ENCODE data around the gene IL36B. TPM values are rescaled to one million over a fixed set of nuclear protein-coding genes. Genes with fewer than 3 reads are reported as not detected.

The IL36B gene
- total RNA-seq, 1 donor from 2014 or later: not detected

- intact Hi-C loops (cut with DNase I): no loop called here
- DNase-seq (no peak), ATAC-seq (ENCODE audit: poor library complexity) (no peak)
Measured at GRCh38 chr2:113058998-113059960, 6.6 kb upstream of the IL36B start, which contains the start of gene IL36RN. Gene IL36RN (plus strand): TSS chr2:113059198. CDS start chr2:113059439, 241 bp downstream.

DNA sequence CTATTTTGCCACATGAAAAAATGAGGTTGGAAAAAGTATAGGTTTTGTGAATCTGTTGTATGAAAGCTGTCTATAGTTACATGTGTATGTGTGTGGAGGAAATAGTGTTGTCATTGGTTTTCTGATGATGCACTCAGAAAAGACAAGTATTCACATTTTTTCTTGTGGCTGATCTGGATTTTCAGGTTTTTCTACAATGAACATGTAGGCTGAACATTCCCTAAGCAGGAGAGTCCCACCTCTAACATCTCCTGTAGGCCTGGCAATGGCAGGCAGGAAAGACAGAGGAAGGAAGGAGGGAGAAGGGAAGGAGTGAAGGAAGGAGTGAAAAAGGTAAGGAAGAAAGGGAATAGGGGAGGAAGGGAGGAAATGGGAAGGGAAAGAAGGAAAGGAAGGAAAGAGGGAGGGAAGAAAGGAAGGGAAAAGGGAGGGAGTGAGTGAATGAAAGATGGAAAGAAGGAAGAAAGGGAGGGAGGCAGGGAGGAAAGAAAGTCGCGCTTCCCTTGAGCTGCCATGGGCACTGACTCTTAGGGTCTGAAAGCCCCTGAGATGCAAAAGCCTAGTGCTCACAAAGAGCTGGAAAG, 5.8 kb upstream of the IL36B start:
- intact Hi-C loops (cut with DNase I): no loop called here
- no peak for ATAC-seq (ENCODE audit: poor library complexity)
- DNase-seq: no peak

DNA sequence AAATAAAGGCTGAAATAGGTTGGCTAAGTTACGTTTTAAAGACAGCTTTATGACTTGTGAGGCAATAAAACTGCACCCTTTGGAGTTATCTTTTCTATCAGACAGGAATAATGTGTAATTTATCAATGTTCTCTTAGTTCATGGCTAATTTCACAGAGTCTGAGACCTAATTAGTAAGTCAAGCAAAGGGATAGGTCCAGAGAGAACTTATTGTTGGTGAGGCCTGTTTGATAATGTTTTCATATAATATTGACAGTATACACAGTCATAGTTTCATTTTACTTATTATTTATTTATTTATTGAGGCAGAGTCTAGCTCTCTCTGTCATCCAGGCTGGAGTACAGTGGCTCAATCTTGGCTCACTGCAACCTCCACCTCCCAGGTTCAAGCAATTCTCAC, 4.5 kb upstream of the IL36B start:
- intact Hi-C loops (cut with DNase I): no loop called here
- DNase-seq (no peak), ATAC-seq (ENCODE audit: poor library complexity) (no peak)

- ATAC-seq (ENCODE audit: poor library complexity): no peak
- DNase-seq: no peak
- intact Hi-C loops (cut with DNase I): no loop called here
Measured at GRCh38 chr2:113056521-113056920, 3.9 kb upstream of the IL36B start.

DNA sequence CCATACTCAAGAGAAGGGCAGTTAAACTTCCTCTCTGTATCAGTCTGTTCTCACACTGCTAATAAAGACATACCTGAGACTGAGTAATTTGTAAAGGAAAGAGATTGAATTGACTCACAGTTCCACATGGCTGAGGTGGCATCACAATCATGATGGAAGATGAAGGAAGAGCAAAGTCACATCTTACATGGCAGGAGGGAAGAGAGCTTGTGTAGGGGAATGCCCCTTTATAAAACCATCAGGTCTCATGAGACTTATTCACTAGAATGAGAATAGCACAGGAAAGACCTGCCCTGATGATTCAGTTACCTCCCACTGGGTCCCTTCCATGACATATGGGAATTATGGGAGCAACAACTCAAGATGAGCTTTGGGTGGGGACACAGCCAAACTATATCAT, 1.4 kb upstream of the IL36B start:
- no peak for ATAC-seq (ENCODE audit: poor library complexity)
- intact Hi-C loops (cut with DNase I): no loop called here

DNA sequence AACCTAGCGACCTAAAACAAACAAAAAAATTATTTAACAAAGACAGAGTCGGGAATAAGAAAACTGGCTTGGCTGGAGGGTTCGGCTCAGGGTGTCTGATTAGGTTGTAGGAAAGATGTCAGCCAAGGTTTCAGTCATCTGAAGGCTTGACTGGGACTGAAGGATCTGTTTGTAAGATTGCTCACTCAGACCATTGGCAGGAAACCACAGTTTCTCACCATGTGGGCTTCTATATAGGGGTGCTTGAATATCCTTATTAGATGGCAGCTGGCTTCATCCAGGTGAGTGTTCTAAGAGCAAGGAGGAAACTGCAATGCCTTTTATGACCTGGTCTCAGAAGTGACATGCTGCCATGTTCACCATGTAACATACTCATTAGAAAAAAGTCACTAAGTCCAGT, 999 bp upstream of the IL36B start:
- intact Hi-C loops (cut with DNase I): no loop called here
- no peak for ATAC-seq (ENCODE audit: poor library complexity)
- no peak for DNase-seq

More for the DNA sequence above, 1.4 kb upstream of the IL36B start:
- DNase-seq: no peak

- DNase-seq (no peak), ATAC-seq (ENCODE audit: poor library complexity) (no peak)
- intact Hi-C loops (cut with DNase I): no loop called here
Measured at GRCh38 chr2:113050921-113051895, 1.5 kb downstream of the IL36B start.

GRCh38 chr2:113046465-113046864, 6.2 kb downstream of the IL36B start:
- intact Hi-C loops (cut with DNase I): no loop called here
- no peak for DNase-seq
- no peak for ATAC-seq (ENCODE audit: poor library complexity)

DNA sequence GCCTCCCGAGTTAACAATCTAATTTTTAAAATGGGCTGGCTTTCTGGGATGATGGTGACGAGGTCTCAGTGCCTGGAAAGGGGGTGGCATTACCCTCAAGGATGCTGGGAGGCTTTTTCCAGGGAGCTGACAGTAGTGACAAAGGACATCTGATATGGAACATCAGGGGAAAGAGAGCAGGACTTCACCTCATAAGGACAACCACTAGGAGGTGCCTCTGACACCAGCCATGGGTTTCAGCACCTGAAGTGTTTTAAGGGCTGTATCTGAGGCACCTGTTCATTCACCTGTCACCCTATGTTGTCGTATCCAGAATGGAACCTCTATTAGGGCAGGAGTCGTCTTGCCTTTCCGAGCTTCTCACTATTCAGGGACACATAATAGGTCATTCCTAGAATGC, 10.8 kb downstream of the IL36B start:
- no peak for DNase-seq
- no peak for ATAC-seq (ENCODE audit: poor library complexity)
- intact Hi-C loops (cut with DNase I): no loop called here

DNA sequence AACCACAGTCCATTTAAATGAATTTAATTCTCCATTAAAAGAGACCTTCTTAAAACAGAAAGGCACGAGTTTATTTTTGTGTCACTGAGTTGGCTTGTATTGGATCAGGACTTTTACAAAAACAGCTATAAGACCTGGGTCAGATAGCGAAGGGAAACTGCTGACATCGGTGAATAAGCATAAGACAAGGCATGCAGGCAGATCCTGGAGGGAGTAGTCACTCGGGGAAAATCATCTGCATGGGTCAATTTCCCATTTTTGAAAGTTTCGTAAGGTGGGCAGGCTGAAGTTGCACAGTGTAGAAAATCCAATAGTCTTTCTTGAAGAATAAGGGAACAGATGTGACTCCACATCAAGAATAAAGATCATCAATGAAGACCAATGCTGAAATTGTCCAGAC, 12.9 kb downstream of the IL36B start:
- DNase-seq (no peak), ATAC-seq (ENCODE audit: poor library complexity) (no peak)
- intact Hi-C loops (cut with DNase I): no loop called here

DNA sequence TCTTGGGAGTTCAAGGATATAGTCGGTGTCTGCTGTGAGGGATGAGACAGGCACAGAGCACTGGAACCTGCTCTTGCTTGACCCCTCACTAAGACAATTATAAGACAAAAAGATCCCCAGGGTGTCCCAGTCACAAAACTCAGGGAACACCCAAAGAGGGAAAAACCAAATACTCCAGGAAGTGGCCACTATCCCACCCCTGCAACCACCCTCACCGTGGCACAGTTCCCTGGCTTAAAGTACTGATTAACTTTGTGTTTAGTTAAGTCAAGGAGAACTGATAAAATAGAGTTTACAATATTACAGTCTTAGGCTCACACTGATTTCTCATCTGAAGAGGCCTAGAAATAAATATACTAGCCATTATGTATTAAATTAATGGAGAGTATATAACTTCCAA, 13.5 kb downstream of the IL36B start:
- DNase-seq (no peak), ATAC-seq (ENCODE audit: poor library complexity) (no peak)
- intact Hi-C loops (cut with DNase I): no loop called here

DNA sequence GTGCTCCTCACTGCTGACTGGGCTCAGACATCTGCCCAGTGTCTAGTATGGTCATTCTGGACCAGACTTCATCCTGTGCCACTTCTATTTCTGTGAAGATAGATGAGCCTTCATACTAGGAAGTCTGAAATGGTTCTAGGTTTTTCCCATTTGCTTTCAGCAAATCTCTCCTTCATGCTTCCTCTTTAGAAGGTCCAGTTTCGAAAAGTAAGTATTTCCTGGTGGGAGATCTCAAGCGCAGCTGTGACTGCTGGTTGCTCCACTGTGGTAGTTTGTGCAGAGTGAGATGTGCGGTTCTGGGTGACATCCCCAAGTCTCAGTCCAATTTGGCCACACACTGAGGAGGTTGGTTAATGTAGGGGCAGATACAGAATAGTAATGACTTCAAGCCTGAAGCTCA, 14.4 kb downstream of the IL36B start:
- intact Hi-C loops (cut with DNase I): no loop called here
- DNase-seq: no peak
- no peak for ATAC-seq (ENCODE audit: poor library complexity)

GRCh38 chr2:113036763-113037162, 15.9 kb downstream of the IL36B start:
- DNase-seq (no peak), ATAC-seq (ENCODE audit: poor library complexity) (no peak)
- intact Hi-C loops (cut with DNase I): no loop called here

DNA sequence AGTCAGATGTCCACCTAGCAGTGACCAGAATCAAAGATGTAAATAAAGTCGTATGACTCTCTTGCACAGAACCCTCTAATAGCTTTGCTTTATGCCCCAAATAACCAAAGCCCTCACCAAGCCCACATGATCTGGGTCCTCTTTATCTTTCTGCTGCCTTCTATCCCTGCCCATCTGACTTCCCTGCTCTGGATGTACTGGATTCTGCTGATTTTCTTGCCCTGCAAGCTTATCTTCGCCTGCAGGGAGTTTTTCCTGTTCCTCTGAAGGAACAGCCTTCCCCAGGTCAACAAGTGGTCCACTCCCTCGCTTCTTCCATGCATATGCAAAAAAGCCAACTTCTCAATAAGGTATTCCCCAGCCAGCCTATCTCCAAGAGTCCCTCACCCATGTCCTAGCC, 18.7 kb downstream of the IL36B start:
- DNase-seq (no peak), ATAC-seq (ENCODE audit: poor library complexity) (no peak)
- intact Hi-C loops (cut with DNase I): no loop called here

DNA sequence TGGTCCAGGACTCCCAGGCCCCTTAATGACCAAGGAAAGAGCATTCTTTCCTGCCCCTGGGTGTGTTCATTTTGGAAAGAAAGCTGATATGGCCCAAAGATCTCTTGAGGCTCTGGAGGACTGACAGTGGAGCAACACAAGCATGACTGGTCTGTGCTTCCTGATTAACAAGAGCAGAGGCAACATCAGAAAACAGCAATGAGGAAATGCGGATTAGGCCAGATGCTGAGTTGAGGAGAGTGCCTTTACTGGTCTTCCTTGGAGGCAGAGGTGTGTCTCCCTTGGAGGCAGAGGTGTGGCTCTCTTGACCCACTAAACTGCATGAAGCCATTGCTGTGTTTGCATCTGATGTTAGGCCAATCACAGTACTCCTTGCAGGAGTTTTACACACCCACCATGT, 19.9 kb downstream of the IL36B start:
- intact Hi-C loops (cut with DNase I): no loop called here
- ATAC-seq (ENCODE audit: poor library complexity) (no peak), DNase-seq (no peak)

DNA sequence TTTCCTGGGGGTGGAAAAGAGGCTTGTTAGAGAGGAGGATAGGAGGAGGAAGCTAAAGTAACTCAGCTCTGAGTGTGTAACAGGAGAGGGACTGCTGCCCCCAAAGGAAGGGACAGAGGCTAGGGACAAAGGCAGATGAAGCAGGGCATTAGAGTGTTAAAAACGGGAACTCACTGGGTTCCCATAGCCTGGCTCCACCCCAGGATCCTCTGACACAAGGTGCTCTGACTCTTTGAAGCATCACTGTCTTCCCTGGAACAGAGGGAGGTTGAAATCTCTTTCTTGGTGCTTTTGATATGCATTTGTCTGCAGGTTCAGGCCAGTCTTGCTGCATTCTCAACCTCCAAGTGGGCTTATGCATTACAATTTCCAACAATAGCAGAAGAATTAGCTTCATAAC, 24.6 kb downstream of the IL36B start:
- intact Hi-C loops (cut with DNase I): no loop called here
- ATAC-seq (ENCODE audit: poor library complexity): no peak
- no peak for DNase-seq

- intact Hi-C loops (cut with DNase I): no loop called here
- ATAC-seq (ENCODE audit: poor library complexity): no peak
- DNase-seq: no peak
Measured at GRCh38 chr2:113027691-113028090, 25.0 kb downstream of the IL36B start.

DNA sequence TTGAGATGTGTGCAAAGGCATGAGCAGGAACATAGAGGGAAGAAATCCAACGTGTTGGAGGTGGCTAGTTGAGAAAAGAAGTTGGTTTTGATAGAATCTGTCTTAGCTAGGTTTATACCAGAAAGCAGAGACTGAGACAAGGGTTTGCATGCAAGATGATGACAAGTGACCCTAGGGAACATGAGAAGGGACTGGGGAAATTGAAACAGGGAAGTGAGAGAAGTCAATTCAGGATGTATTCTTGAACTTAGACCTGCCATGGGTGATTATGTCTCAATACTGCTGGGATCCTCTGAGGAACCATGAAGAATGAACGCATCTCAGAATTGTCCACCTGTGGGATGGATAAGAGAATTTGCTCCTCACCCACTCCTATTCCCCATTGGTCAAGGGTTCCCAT, 26.9 kb downstream of the IL36B start:
- ATAC-seq (ENCODE audit: poor library complexity) (no peak), DNase-seq (no peak)
- intact Hi-C loops (cut with DNase I): no loop called here

DNA sequence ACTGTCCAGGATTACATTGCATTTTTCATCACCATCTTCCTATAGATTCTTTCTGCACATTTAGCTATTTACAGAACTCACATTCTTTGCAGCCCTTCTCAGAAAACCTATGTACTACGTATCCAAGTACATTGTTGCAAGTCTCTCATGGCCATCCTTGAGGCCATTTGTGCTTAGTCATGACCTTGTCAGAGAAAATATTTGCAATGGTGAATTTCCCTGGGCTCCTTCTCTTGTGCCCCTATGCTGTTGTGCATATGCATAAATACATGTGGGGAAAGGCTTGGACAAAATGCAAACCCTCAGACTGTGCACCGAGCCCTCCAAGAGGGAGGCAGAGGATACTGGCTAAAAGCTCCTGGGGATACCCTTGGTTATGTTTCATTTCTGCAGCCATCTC, 27.9 kb downstream of the IL36B start:
- ATAC-seq (ENCODE audit: poor library complexity): no peak
- no peak for DNase-seq
- intact Hi-C loops (cut with DNase I): no loop called here
